ENCODE results near the gene PLA2G3.

The PLA2G3 gene

GRCh38 chr22:31148488-31148887, 8.2 kb upstream of the PLA2G3 start:
- DNase-seq (ENCODE audit: low read depth in 2 of 2): no peak

GRCh38 chr22:31144223-31144622, 3.9 kb upstream of the PLA2G3 start:
- DNase-seq (ENCODE audit: low read depth in 2 of 2): no peak

GRCh38 chr22:31143537-31143936, 3.2 kb upstream of the PLA2G3 start:
- DNase-seq (ENCODE audit: low read depth in 2 of 2): no peak

- no peak for DNase-seq (ENCODE audit: low read depth in 2 of 2)
Measured at GRCh38 chr22:31143038-31143437, 2.7 kb upstream of the PLA2G3 start.

- DNase-seq (ENCODE audit: low read depth in 2 of 2): no peak
Measured at GRCh38 chr22:31142285-31142684, 2.0 kb upstream of the PLA2G3 start.

- DNase-seq (ENCODE audit: low read depth in 2 of 2): no peak
Measured at GRCh38 chr22:31141551-31141950, 1.2 kb upstream of the PLA2G3 start.

GRCh38 chr22:31140746-31141145, 438 bp upstream of the PLA2G3 start:
- DNase-seq (ENCODE audit: low read depth in 2 of 2): no peak

GRCh38 chr22:31139066-31139465, 1.2 kb downstream of the PLA2G3 start:
- DNase-seq (ENCODE audit: low read depth in 2 of 2): no peak

- no peak for DNase-seq (ENCODE audit: low read depth in 2 of 2)
Measured at GRCh38 chr22:31138126-31138525, 2.2 kb downstream of the PLA2G3 start.

GRCh38 chr22:31137721-31138120, 2.6 kb downstream of the PLA2G3 start:
- DNase-seq (ENCODE audit: low read depth in 2 of 2): no peak

GRCh38 chr22:31136711-31137110, 3.6 kb downstream of the PLA2G3 start:
- DNase-seq (ENCODE audit: low read depth in 2 of 2): no peak

GRCh38 chr22:31136155-31136554, 4.2 kb downstream of the PLA2G3 start:
- no peak for DNase-seq (ENCODE audit: low read depth in 2 of 2)

GRCh38 chr22:31135706-31136105, 4.6 kb downstream of the PLA2G3 start:
- DNase-seq (ENCODE audit: low read depth in 2 of 2): no peak

GRCh38 chr22:31134688-31135087, 5.6 kb downstream of the PLA2G3 start:
- no peak for DNase-seq (ENCODE audit: low read depth in 2 of 2)

- no peak for DNase-seq (ENCODE audit: low read depth in 2 of 2)
Measured at GRCh38 chr22:31133911-31134310, 6.4 kb downstream of the PLA2G3 start.

GRCh38 chr22:31130873-31131272, 9.4 kb downstream of the PLA2G3 start:
- DNase-seq (ENCODE audit: low read depth in 2 of 2): no peak

GRCh38 chr22:31128156-31128555, 12.2 kb downstream of the PLA2G3 start:
- DNase-seq (ENCODE audit: low read depth in 2 of 2): no peak

GRCh38 chr22:31127181-31127772, 13.0 kb downstream of the PLA2G3 start:
- no peak for DNase-seq (ENCODE audit: low read depth in 2 of 2)

GRCh38 chr22:31126869-31127175, 13.5 kb downstream of the PLA2G3 start:
- DNase-seq (ENCODE audit: low read depth in 2 of 2): no peak

GRCh38 chr22:31126128-31126868, 14.0 kb downstream of the PLA2G3 start:
- DNase-seq (ENCODE audit: low read depth in 2 of 2): no peak

- DNase-seq (ENCODE audit: low read depth in 2 of 2): no peak
Measured at GRCh38 chr22:31125521-31126117, 14.7 kb downstream of the PLA2G3 start.

- DNase-seq (ENCODE audit: low read depth in 2 of 2): no peak
Measured at GRCh38 chr22:31124811-31125465, 15.4 kb downstream of the PLA2G3 start.

GRCh38 chr22:31124290-31124689, 16.0 kb downstream of the PLA2G3 start:
- DNase-seq (ENCODE audit: low read depth in 2 of 2): no peak

All from stimulated activated CD8-positive, alpha-beta memory T cell treated with anti-CD3 and anti-CD28 coated beads, Interleukin-15, amount 100 ng/mL, for 4 hours (primary cell).